ENCODE data around the gene NSUN6.

The NSUN6 gene

GRCh38 chr10:18497806-18498369 is 153.5 kb downstream of the NSUN6 start:
- DNase-seq: no peak
